HG03175 (cell line): ENCODE data around the gene RINT1.
A peak's percentile ranks its signal among the peaks of the same experiment; 100 is the strongest.
"Not testable (repeated sequence)": the region's sequence is repeated elsewhere in the genome, so short reads cannot be mapped to it uniquely, and the experiment has no call there.

Experiments
- ATAC-seq: cut with Tn5 transposase; IDR thresholded peaks from one replicate; pipeline ENCODE4 v1.9.1; 2021; ENCODE audit warnings: mild to moderate bottlenecking, moderate library complexity; ENCODE audit not compliant: unreplicated experiment

The RINT1 gene

GRCh38 chr7:105531792-105532671 lies at the start of gene RINT1:
Gene RINT1 (plus strand): TSS chr7:105532201. CDS start chr7:105532316, 115 bp downstream.
- ATAC-seq = peak; percentile 91

GRCh38 chr7:105487579-105488571 lies 44.1 kb upstream of the RINT1 start:
- no peak for ATAC-seq

- no peak for ATAC-seq
Observed at GRCh38 chr7:105489409-105489808, 42.6 kb upstream of the RINT1 start.

DNA sequence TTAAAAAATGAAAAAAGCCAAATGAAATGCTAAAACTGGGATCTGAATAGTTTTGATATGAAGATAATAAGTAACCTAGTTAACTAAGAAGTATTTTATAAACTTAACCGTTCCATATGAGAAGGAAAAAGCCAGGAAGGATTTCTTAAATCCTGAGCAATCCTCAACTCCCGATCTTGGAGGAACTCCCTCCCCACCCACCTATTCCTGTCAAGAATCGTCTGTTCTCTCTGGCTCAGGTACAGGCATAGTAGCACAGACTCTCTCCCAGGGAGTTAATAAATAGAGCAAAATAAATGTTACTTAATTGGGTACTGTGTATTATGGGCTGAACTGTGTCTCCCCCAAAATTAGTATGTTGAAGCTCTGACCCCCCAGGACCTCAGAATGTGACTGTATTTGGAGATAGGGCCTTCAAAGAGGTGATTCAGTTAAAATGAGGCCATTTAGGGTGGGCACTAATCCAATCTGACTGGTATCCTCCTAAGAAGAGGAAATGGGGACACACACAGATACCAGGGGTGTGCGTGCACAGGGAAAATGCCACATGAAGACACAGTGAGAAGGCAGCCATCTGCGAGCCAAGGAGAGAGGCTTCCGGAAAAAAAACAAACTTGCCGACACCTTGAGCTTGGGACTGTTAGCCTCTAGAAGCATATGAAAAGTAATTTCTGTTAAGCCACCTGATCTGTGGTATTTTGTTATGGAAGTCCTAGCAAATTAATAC lies 38.6 kb upstream of the RINT1 start:
- no peak for ATAC-seq

- no peak for ATAC-seq
Observed at GRCh38 chr7:105493923-105494315, 38.1 kb upstream of the RINT1 start.

- no peak for ATAC-seq
Observed at GRCh38 chr7:105496521-105496920, 35.5 kb upstream of the RINT1 start.

DNA sequence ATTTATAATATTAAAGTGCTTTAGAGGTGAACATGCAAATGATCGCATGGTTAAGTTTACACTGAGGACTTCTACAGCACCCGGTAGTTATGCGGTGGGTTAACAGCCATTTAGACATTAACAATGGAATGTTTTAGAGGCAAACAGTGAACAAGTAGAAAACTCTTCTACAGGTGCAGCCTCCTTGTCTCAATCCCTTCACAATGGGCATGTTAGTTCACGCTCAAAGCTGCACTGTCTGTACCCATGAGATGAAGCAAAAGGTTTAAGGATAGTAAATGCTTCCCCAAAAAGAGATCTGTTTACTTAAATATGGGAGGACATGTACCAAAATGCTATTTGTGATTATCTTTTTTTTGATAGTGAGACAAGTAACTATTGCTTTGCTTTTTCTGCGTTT lies 35.0 kb upstream of the RINT1 start:
- ATAC-seq = no peak

DNA sequence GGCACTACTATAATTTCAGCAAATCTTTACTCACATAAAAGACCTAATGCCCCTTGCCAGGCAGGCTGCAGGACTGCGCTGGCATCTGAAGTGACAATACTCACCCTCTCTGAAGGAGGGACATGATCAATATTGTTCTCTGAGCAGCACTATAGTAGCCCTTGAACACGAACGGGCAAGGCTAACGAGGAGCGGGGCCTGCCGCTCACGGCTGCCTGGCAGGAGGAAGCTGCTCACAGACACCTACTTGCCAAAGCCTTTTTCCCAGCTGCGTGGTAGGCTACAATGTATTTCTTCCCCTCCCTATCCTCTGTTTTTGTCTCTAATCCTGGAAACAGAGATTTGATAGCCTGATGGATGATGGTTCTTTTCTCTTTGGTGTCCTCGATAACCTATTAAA lies 29.8 kb upstream of the RINT1 start:
- ATAC-seq = no peak

DNA sequence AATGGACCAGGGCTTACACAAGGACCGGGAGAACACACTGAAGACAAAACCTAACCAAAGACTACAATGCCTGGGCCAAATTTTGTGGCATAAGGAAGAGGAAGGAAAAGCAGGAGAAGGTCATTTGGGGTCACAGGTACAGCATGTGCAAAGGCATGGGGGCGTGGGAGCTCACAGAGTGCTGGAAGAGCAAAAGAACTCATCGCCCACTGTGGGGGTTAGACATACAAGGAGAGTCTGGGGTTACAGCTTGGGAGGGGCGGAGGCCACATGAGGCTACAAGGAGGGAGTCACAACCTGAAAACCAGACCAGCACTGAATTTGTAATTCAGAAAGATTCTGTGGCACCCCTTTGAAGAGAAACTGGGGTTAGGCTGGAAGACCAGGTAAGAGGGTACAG lies 19.6 kb upstream of the RINT1 start:
- no peak for ATAC-seq

DNA sequence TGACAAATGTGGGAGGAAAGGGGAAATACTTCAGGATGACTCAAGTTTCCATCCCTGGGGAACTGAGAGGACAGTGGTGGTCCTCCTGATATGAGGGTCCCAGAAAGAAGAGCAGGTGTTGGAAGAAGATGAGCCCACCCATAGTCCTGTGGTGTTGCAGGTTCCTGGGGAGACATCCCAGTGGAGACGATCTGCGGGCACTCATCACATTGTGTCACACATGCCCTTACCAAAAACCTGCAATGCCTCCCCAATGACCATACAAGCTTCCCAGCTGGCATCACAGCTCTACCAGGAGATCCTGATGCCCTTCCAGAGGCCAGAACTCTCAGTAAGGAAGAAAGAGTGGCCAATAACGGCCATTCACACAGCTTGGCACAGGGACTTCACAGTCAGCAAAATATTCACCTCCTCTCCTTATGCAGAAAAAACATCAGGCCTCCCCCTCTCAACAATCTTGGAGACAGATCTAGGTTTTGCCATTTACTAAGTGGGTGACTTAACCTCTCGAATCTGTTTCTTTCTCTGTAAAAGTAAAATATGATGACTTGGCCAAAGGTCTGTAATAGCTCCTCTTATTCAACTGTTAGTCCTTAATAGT lies 19.0 kb upstream of the RINT1 start:
- ATAC-seq = no peak

GRCh38 chr7:105515610-105516009 lies 16.4 kb upstream of the RINT1 start:
- not testable (repeated sequence) for ATAC-seq

GRCh38 chr7:105519353-105519752 lies 12.6 kb upstream of the RINT1 start:
- ATAC-seq = no peak

DNA sequence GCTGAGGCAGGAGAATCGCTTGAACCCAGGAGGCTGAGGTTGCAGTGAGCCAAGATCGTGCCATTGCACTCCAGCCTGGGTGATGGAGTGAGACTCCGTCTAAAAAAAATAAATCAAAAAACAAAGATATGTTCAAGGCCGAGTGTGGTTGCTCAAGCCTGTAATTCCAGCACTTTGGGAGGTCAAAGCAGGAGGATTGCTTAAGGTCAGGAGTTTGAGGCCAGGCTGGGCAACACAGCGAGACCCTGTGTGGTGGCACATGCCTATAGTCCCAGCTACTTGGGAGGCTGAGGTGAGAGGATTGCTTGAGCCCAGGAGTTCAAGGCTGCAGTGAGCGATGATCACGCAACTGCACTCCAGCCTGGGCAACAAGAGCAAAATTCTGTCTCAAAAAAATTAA lies 11.4 kb upstream of the RINT1 start:
- not testable (repeated sequence) for ATAC-seq

GRCh38 chr7:105521027-105521716 lies 10.8 kb upstream of the RINT1 start:
- ATAC-seq = peak; percentile 37

GRCh38 chr7:105521717-105522463 lies 10.1 kb upstream of the RINT1 start, which contains the start of gene PUS7:
Gene PUS7 (minus strand): TSS chr7:105522271. CDS start chr7:105508512, 13,759 bp downstream.
- ATAC-seq = peak; percentile 86

- ATAC-seq = not testable (repeated sequence)
Observed at GRCh38 chr7:105524423-105524822, 7.6 kb upstream of the RINT1 start.

- ATAC-seq = no peak
Observed at GRCh38 chr7:105524840-105525239, 7.2 kb upstream of the RINT1 start.

GRCh38 chr7:105527737-105528136 lies 4.3 kb upstream of the RINT1 start:
- not testable (repeated sequence) for ATAC-seq

- no peak for ATAC-seq
Observed at GRCh38 chr7:105530126-105530525, 1.9 kb upstream of the RINT1 start.
